GM19240 (cell line): ENCODE measurements around the gene IGFBPL1.
"Not testable (repeated sequence)": the region's sequence is repeated elsewhere in the genome, so short reads cannot be mapped to it uniquely, and the experiment has no call there.

Experiments used
- DNase-seq: peaks from one replicate; pipeline ENCODE4 v3.0.0; 2011; ENCODE audit warnings: low spot score; ENCODE audit not compliant: insufficient read length

The IGFBPL1 gene

DNA sequence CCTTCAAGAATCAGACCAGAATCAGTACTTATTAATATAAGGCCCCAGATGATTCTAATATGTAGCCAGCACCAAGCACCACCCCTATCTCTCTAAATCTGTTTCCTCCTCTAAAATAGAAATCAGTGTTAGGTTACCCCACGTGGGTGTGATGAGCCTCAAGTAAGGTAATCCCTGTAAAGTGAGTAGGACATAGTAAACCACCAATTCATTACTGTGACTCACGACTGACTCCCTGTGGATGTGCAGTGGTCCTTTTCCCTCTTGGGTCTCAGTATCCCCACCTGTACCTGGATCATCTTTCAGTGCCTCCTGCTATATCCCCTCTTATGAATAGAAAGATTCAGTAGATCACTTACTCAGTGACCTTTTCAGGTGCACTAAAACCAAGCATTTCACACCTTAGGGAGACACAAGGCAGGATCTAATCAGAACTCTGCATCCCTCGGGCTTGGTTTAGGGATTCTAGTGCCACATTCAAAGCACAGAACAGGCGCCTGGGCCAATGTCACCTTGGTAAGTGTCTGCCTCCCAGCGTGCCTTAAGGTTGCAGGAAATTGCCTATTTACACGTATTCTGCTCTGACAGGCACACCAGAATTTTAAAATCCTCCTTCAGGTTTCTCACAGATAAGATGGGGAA, 43.9 kb downstream of the IGFBPL1 start:
- no peak for DNase-seq

- DNase-seq = not testable (repeated sequence)
Measured at GRCh38 chr9:38377336-38378083, 46.7 kb downstream of the IGFBPL1 start.

GRCh38 chr9:38376021-38376670, 48.1 kb downstream of the IGFBPL1 start:
- DNase-seq = no peak

- DNase-seq = no peak
Measured at GRCh38 chr9:38375572-38375963, 48.7 kb downstream of the IGFBPL1 start.

DNA sequence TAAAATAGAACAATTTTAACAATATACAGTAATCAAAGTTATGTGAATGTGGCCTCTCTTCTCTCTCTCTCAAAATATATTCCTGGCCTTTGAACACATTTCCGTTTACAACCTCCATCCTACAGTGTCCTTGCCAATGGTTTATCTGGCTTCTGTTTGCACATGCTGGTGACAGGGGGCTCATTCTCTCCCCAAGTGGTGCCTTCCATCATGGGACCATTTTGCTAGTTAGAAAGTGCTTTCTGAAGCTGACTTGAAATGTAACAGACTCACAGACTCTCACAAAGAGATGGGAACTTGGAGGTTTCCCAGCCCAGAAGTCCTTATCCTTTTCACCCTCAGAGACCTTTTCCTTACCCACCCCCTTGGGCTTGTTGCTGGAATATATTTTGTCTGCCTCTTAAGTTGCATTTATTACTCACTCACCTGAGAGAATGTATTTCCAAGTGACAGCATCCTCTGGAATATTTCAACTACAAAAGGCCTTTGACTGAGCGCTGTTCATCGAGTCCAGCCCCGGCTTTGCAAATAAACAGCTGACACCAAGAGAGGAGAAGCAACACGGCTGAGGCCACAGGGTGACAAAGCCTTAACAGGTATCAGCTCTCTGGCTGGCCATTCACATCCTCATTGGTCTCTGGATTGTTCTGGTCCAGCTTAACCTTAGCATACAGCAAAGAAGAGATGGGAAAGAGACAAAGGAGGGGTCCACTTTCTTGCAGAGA, 49.2 kb downstream of the IGFBPL1 start:
- DNase-seq = no peak

DNA sequence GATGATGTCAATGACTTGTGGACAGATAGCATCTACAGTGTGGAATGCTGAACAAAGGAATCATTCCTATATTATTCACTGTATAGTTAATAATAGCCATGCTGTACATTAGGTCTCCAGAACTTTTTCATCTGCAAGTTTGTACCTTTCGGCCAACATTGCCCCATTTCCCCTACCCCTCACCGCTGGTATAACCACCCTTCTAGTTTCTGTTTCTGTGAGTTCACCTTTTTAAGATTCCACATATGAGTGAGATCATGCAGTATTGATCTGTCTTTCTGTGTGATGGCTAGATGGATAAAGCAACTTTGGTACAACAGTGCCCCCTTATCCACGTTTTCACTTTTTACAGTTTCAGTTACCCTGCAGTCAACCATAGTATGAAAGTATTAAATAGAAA, 50.6 kb downstream of the IGFBPL1 start:
- no peak for DNase-seq

GRCh38 chr9:38372762-38373619, 51.3 kb downstream of the IGFBPL1 start:
- DNase-seq = no peak

GRCh38 chr9:38371495-38371894, 52.8 kb downstream of the IGFBPL1 start:
- DNase-seq = no peak

GRCh38 chr9:38370176-38370575, 54.1 kb downstream of the IGFBPL1 start:
- DNase-seq = no peak

- no peak for DNase-seq
Measured at GRCh38 chr9:38368731-38369130, 55.5 kb downstream of the IGFBPL1 start.

- no peak for DNase-seq
Measured at GRCh38 chr9:38367898-38368297, 56.4 kb downstream of the IGFBPL1 start.

- DNase-seq = no peak
Measured at GRCh38 chr9:38363589-38363925, 60.7 kb downstream of the IGFBPL1 start.

GRCh38 chr9:38362852-38363588, 61.2 kb downstream of the IGFBPL1 start:
- DNase-seq = no peak

- DNase-seq = no peak
Measured at GRCh38 chr9:38361473-38361850, 62.8 kb downstream of the IGFBPL1 start.

GRCh38 chr9:38360839-38361472, 63.3 kb downstream of the IGFBPL1 start:
- DNase-seq = no peak

GRCh38 chr9:38359689-38360385, 64.4 kb downstream of the IGFBPL1 start:
- DNase-seq = no peak

- no peak for DNase-seq
Measured at GRCh38 chr9:38359297-38359653, 65.0 kb downstream of the IGFBPL1 start.

GRCh38 chr9:38358390-38359296, 65.6 kb downstream of the IGFBPL1 start:
- DNase-seq = no peak
